Activated CD4-positive, alpha-beta T cell treated with anti-CD3 and anti-CD28 coated beads, Interleukin-2, amount 10 ng/mL, durations not matched to agents 7 days and 5 days (primary cell): ENCODE data around the gene SPTLC2. TPM values are rescaled to one million over a fixed set of nuclear protein-coding genes. Genes with fewer than 3 reads are reported as not detected.
A peak's percentile ranks its signal among the peaks of the same experiment; 100 is the strongest.

Source experiments
- CTCF ChIA-PET: fragments of 350-600 bp; sonication (Branson Sonifier 250); formaldehyde crosslinking; loops from one replicate; lab custom pipeline; 2021; ENCODE audit warnings: antibody characterized with exemption; lab: Charles Lee
- POLR2A ChIA-PET: fragments of 350-600 bp; sonication (Branson Sonifier 250); formaldehyde crosslinking; loops from one replicate; lab custom pipeline; 2021; ENCODE audit warnings: antibody characterized with exemption; lab: Charles Lee
- DNase-seq: peaks from one replicate; pipeline ENCODE4 v3.0.0-alpha.2; 2020
- H3K27ac Mint-ChIP-seq: one replicate; pipeline ENCODE4 v1.8.0; 2021; ENCODE audit warnings: mild to moderate bottlenecking, moderate library complexity, mixed read lengths
- H3K27me3 Mint-ChIP-seq: one replicate; pipeline ENCODE4 v1.8.0; 2021; ENCODE audit warnings: mixed read lengths
- H3K36me3 Mint-ChIP-seq: one replicate; pipeline ENCODE4 v1.8.0; 2021; ENCODE audit warnings: low read depth, mixed read lengths
- H3K4me1 Mint-ChIP-seq: one replicate; pipeline ENCODE4 v1.8.0; 2021; ENCODE audit warnings: mixed read lengths
- H3K4me3 Mint-ChIP-seq: one replicate; pipeline ENCODE4 v1.8.0; 2021; ENCODE audit warnings: mild to moderate bottlenecking, moderate library complexity, mixed read lengths
- H3K9me3 Mint-ChIP-seq: one replicate; pipeline ENCODE4 v1.8.0; 2021; ENCODE audit warnings: mixed read lengths
- total RNA-seq, 2 experiments: library from RNA; stranded (reverse); gene quantifications; one replicate each; pipeline ENCODE4 v1.2.3, GENCODE V29; 2021

SPTLC2 gene
- total RNA-seq, 2 experiments from 2014 or later: 54.2 to 64.4 TPM

DNA sequence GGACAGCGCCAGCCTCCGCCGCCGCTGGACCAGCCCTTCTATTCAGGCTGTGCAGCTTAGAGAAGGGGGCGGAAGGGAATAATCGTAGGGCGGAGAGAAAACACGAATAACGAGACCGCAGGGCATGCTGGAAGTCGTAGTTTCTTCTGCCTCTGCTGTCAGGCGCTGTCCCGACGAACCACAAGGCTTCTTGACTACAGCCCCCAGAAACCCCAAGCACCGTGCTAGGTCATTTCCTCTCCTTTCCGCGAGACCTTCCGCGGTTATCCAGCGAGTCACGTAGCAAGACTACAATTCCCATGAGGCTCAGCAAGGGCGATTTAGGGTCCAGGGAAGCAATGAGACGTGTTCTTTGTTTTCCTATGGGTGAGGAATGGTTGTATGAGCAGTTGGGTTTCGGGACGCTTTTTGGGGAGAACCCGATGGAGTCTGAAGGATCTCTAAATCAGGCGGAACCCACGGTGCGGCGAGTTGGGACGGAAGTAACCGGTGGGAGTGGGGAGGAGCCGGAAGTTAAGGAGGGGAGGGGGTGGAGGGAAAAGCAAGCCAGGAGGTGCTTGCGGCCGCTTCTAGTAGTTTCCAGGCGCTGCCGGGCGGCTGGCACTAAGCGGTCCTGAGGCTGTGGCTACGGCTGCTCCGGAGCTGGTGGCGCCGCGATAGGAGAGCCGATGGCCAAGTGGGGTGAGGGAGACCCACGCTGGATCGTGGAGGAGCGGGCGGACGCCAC, 158.8 kb downstream of the SPTLC2 start, which contains the start of the genes AHSA1 and VIPAS39:
AHSA1 (plus strand) TSS at position 572 of the 727 bp plus-strand sequence; CDS start at position 669, 97 bp downstream.
VIPAS39 (minus strand) TSS at position 80 of the 727 bp plus-strand sequence. CDS start 3,499 bp downstream, outside the sequence.
- Mint-ChIP-seq H3K4me1 (peaks cover 39% of the 10 kb centered on the region), H3K4me3 (peak within 1 kb of the TSS; percentile 100), H3K36me3 (peaks cover 39% of the 10 kb centered on the region), H3K27ac (peak within 1 kb of the TSS; percentile 100), H3K9me3 (no peaks in the 10 kb centered on the region), H3K27me3 (no peaks in the 10 kb centered on the region)
- ChIA-PET POLR2A (no interaction called here), CTCF (interaction anchor here (0.6 to 2.0 kb wide), 5 partner anchors 12 to 137 kb away, joined by 3 to 5 read pairs (median 3); partner anchors contain the start of genes GSTZ1, SAMD15 and TMED8)
- peak; percentile 98 for DNase-seq

GRCh38 chr14:77457115-77457521, 159.3 kb downstream of the SPTLC2 start:
- H3K4me1 Mint-ChIP-seq: peaks cover 39% of the 10 kb centered on the region
- H3K36me3 Mint-ChIP-seq: peaks cover 35% of the 10 kb centered on the region
- CTCF ChIA-PET: interaction anchor here (0.6 to 1.1 kb wide), 2 partner anchors 94 to 136 kb away, joined by 3 read pairs; partner anchors contain the start of gene GSTZ1

More at GRCh38 chr14:77457115-77457521, 159.3 kb downstream of the SPTLC2 start:
- no peaks in the 10 kb centered on the region for H3K27me3 Mint-ChIP-seq
- peak overlapping the region; percentile 100 for H3K27ac Mint-ChIP-seq
- H3K9me3 Mint-ChIP-seq: no peaks in the 10 kb centered on the region
- peak overlapping the region; percentile 100 for H3K4me3 Mint-ChIP-seq
- POLR2A ChIA-PET: no interaction called here
- DNase-seq: no peak

Other genes starting within 250 kb of the SPTLC2 start
- 10 to 100 TPM; 15.0 to 15.4 TPM for gene TMED8, start 239.5 kb downstream of the SPTLC2 start, total RNA-seq
- under 1 TPM; 0.10 to 0.27 TPM for gene SAMD15, start 239.3 kb downstream of the SPTLC2 start, total RNA-seq
- under 1 TPM; 0.22 to 0.67 TPM for gene NOXRED1, start 193.1 kb downstream of the SPTLC2 start, total RNA-seq
- gene VIPAS39, start 159.0 kb downstream of the SPTLC2 start, total RNA-seq: 10 to 100 TPM; 19.0 to 20.7 TPM
- gene AHSA1, start 158.5 kb downstream of the SPTLC2 start, total RNA-seq: 100 to 1,000 TPM; 217 to 245 TPM
- not detected for gene ISM2, start 117.8 kb downstream of the SPTLC2 start, total RNA-seq
- gene ALKBH1, start 91.4 kb upstream of the SPTLC2 start, total RNA-seq: 10 to 100 TPM; 12.5 to 13.3 TPM
- 10 to 100 TPM; 61.9 to 73.6 TPM for gene SLIRP, start 91.5 kb upstream of the SPTLC2 start, total RNA-seq
- 100 to 1,000 TPM; 114 to 115 TPM for gene SNW1, start 144.5 kb upstream of the SPTLC2 start, total RNA-seq
- gene ADCK1, start 183.5 kb upstream of the SPTLC2 start, total RNA-seq: 1 to 10 TPM; 6.7 to 7.7 TPM